ENCODE measurements around the gene RAB31. TPM values are rescaled to one million over a fixed set of nuclear protein-coding genes. Genes with fewer than 3 reads are reported as not detected.

RAB31 gene
- total RNA-seq, 2 donors from 2014 or later, result 4.3 to 8.0 TPM

DNA sequence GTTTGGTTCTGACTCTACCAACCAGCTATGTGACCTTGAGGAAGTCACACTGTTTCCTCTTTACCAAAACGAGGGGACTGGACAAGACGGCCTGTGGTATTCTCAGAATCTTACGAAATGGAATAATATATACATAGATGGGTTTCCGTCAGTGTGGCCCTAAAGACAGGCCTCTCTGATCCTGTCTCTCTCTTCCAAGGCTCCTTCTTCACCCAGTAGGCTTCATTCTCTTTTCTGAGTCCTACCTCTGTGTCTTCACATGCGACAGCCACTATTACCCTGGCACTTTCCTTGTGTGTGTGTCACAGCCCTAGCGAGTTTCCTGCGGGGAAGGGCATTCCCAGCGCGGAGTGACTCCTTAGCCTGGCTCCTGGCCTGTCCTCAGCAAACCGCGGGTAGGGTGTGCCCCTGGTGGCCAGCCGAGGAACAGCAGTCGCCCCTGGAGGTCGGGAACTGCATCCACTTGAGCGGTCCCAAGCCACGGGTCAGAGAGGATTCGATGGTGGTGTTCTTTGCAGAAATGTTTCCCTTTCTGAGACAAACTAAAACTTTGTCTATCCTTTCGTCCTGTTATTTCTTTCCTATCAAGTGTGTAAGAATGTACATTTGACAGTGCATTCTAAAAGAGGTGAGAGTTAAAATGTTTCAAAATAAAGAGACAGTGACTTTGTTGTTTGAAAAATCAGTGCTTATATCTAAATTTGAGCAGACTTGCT is 63.3 kb downstream of the RAB31 start:
- intact Hi-C loops (cut with DNase I), result no loop called here
- ATAC-seq, result peak; percentile 98
- TF ChIP-seq, protein P1, sequence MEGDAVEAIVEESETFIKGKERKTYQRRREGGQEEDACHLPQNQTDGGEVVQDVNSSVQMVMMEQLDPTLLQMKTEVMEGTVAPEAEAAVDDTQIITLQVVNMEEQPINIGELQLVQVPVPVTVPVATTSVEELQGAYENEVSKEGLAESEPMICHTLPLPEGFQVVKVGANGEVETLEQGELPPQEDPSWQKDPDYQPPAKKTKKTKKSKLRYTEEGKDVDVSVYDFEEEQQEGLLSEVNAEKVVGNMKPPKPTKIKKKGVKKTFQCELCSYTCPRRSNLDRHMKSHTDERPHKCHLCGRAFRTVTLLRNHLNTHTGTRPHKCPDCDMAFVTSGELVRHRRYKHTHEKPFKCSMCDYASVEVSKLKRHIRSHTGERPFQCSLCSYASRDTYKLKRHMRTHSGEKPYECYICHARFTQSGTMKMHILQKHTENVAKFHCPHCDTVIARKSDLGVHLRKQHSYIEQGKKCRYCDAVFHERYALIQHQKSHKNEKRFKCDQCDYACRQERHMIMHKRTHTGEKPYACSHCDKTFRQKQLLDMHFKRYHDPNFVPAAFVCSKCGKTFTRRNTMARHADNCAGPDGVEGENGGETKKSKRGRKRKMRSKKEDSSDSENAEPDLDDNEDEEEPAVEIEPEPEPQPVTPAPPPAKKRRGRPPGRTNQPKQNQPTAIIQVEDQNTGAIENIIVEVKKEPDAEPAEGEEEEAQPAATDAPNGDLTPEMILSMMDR (IDR thresholded peaks at IDR 0.05), result peak; percentile 89 to 98 (median 93)
- TF ChIP-seq POLR2A (IDR thresholded peaks at IDR 0.05), result no peak
- Histone ChIP-seq H3K4me3 (no peak overlapping the region), H3K27me3 (no peaks in the 10 kb centered on the region), H3K9me3 (no peaks in the 10 kb centered on the region), H3K27ac (peak overlapping the region in 1 of 4 donors; percentile 62), H3K4me1 (peaks cover 7% of the 10 kb centered on the region), H3K36me3 (replicated peaks in 1 of 2; ENCODE audit: insufficient read depth in 1 of 2, low read depth in 2 of 2) (no peaks in the 10 kb centered on the region)
- 12 to 21% methylated on average over 18 of the region's 18 CpGs for WGBS, 2 donors
- peak; percentile 83 to 86 (median 84) for DNase-seq

DNA sequence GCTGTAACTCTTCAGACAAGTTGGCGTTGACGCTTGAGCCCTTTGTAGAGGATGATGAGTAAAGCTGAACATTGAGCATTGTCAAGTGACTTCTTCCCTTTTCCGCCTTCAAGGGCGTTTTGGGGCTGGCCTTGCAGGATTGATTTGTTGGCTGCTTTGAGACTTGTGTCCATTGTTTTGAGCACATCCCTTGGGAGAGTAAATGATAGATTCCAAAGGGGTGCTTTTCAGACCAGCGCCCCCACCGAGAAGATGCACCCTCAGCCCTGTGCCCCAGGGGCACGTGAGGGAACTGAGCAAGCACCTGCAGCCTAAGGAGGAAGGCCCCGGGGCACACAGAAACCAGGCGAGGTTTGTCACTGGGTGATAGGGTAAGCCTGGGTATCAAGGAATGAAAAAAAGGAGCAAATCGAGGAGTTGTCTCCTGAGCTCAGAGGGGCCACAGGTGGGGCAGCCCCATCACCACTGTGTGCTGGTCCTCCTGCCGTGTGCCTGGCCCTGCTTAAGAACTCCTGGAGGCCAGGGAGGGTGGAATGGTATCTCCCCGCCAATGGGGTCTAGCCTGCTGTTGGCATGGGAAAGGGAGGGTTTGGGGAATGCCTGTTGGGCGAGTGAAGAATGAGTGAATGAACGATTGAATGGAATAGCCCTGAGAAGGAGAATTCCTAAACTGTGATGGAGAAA is 64.0 kb downstream of the RAB31 start:
- Histone ChIP-seq H3K36me3 (replicated peaks in 1 of 2; ENCODE audit: insufficient read depth in 1 of 2, low read depth in 2 of 2) (no peaks in the 10 kb centered on the region), H3K4me3 (no peak overlapping the region), H3K27ac (peak overlapping the region in 1 of 4 donors; percentile 62), H3K9me3 (no peaks in the 10 kb centered on the region), H3K27me3 (no peaks in the 10 kb centered on the region), H3K4me1 (peaks cover 7% of the 10 kb centered on the region)
- 66 to 67% methylated on average over 14 of the region's 14 CpGs for WGBS, 2 donors
- ATAC-seq, result no peak
- TF ChIP-seq, protein P1 (IDR thresholded peaks at IDR 0.05), result no peak
- no peak for TF ChIP-seq POLR2A (IDR thresholded peaks at IDR 0.05)
- intact Hi-C loops (cut with DNase I), result no loop called here
- DNase-seq, result peak in 1 of 4 donors; percentile 36

GRCh38 chr18:9772847-9773677 is 65.0 kb downstream of the RAB31 start:
- no peak for ATAC-seq
- no peak for DNase-seq
- intact Hi-C loops (cut with DNase I), result no loop called here
- H3K27ac ChIP-seq, result no peak overlapping the region
- TF ChIP-seq, protein P1 (IDR thresholded peaks at IDR 0.05), result no peak
- no peak for TF ChIP-seq POLR2A (IDR thresholded peaks at IDR 0.05)
- H3K27me3 ChIP-seq, result no peaks in the 10 kb centered on the region
- 75 to 81% methylated on average over 13 of the region's 13 CpGs for WGBS, 2 donors
- peaks cover 7% of the 10 kb centered on the region for H3K4me1 ChIP-seq
- no peak overlapping the region for H3K4me3 ChIP-seq
- H3K9me3 ChIP-seq, result no peaks in the 10 kb centered on the region
- no peaks in the 10 kb centered on the region for H3K36me3 ChIP-seq (replicated peaks in 1 of 2; ENCODE audit: insufficient read depth in 1 of 2, low read depth in 2 of 2)

- Histone ChIP-seq H3K36me3 (replicated peaks in 1 of 2; ENCODE audit: insufficient read depth in 1 of 2, low read depth in 2 of 2) (no peaks in the 10 kb centered on the region), H3K27me3 (no peaks in the 10 kb centered on the region), H3K27ac (no peak overlapping the region), H3K9me3 (no peaks in the 10 kb centered on the region), H3K4me3 (no peak overlapping the region), H3K4me1 (peaks cover 7% of the 10 kb centered on the region)
- no peak for DNase-seq
- no peak for ATAC-seq
- TF ChIP-seq, protein P1 (IDR thresholded peaks at IDR 0.05), result no peak
- TF ChIP-seq POLR2A (IDR thresholded peaks at IDR 0.05), result no peak
- 82 to 95% methylated on average over 4 to 5 of the region's 5 CpGs for WGBS, 2 donors
- intact Hi-C loops (cut with DNase I), result no loop called here
These were observed 66.0 kb downstream of the RAB31 start for GRCh38 chr18:9774150-9774549.
